MM.1S (cell line): Measurements from ENCODE around the gene HRAS.

ENCODE experiments used
- DNase-seq: peaks from one replicate; pipeline ENCODE4 v3.0.0-alpha.2; 2015
- H2AFZ ChIP-seq: fragments of 300-600 bp; sonication (generic); 2 replicates; pipeline ENCODE4 v1.6.0; 2016; ENCODE audit warnings: antibody characterized with exemption, low read length
- H3F3A ChIP-seq: fragments of 300-600 bp; sonication (generic); 2 replicates; pipeline ENCODE4 v1.6.1; 2016; ENCODE audit warnings: mild to moderate bottlenecking, antibody characterized with exemption, low read length, moderate library complexity, mixed read lengths; ENCODE audit not compliant: insufficient read depth
- H3K27ac ChIP-seq: fragments of 300-600 bp; sonication (generic); 2 replicates; pipeline ENCODE4 v1.5.1; 2016; ENCODE audit warnings: mild to moderate bottlenecking, low read length
- H3K27me3 ChIP-seq: fragments of 300-600 bp; sonication (generic); replicated peaks from 2 replicates; pipeline ENCODE4 v1.6.0; 2016; ENCODE audit warnings: low read length; ENCODE audit not compliant: insufficient read depth
- H3K36me3 ChIP-seq: fragments of 300-600 bp; sonication (generic); replicated peaks from 2 replicates; pipeline ENCODE4 v1.6.1; 2016; ENCODE audit warnings: mild to moderate bottlenecking, low read length, mixed read lengths; ENCODE audit not compliant: insufficient read depth
- H3K4me1 ChIP-seq: fragments of 300-600 bp; sonication (generic); 2 replicates; pipeline ENCODE4 v1.6.1; 2016; ENCODE audit warnings: low read length, mixed read lengths
- H3K4me2 ChIP-seq: fragments of 300-600 bp; sonication (generic); 2 replicates; pipeline ENCODE4 v1.6.0; 2016; ENCODE audit warnings: low read depth, low read length
- H3K4me3 ChIP-seq: fragments of 300-600 bp; sonication (generic); 2 replicates; pipeline ENCODE4 v1.5.1; 2016; ENCODE audit warnings: low read length, mixed read lengths
- H3K79me2 ChIP-seq: fragments of 300-600 bp; sonication (generic); 2 replicates; pipeline ENCODE4 v1.6.1; 2016; ENCODE audit warnings: mixed run types, low read length, mixed read lengths
- H3K9ac ChIP-seq: fragments of 300-600 bp; sonication (generic); 2 replicates; pipeline ENCODE4 v1.6.1; 2016; ENCODE audit warnings: low read length, mixed read lengths
- H3K9me2 ChIP-seq: fragments of 300-600 bp; sonication (generic); replicated peaks from 2 replicates; pipeline ENCODE4 v1.6.1; 2016; ENCODE audit warnings: mild to moderate bottlenecking, low read length, mixed read lengths; ENCODE audit not compliant: insufficient read depth
- H3K9me3 ChIP-seq: fragments of 300-600 bp; sonication (generic); replicated peaks from 2 replicates; pipeline ENCODE4 v1.6.1; 2016; ENCODE audit warnings: mild to moderate bottlenecking, low read length, mixed read lengths; ENCODE audit not compliant: insufficient read depth
- H4K20me1 ChIP-seq: fragments of 300-600 bp; sonication (generic); 2 replicates; pipeline ENCODE4 v1.6.1; 2016; ENCODE audit warnings: mild to moderate bottlenecking, low read length, moderate library complexity, mixed read lengths; ENCODE audit not compliant: insufficient read depth
- EZH2 ChIP-seq: fragments of 300-600 bp; sonication (generic); optimal IDR thresholded peaks from 2 replicates; pipeline ENCODE3; 2017; ENCODE audit warnings: low read depth, mild to moderate bottlenecking, antibody characterized with exemption, low read length, mixed read lengths
- EZH2phosphoT487 ChIP-seq: fragments of 300-600 bp; sonication (generic); IDR thresholded peaks from 2 replicates; pipeline ENCODE4 v1.6.1; 2018; ENCODE audit warnings: antibody characterized with exemption, low read length
- TF ChIP-seq, protein P1 (sequence below): fragments of 300-600 bp; sonication (generic); IDR thresholded peaks from 2 replicates; pipeline ENCODE4 v1.5.1; 2016; ENCODE audit warnings: antibody characterized with exemption, low read length, mixed read lengths

Gene HRAS

DNA sequence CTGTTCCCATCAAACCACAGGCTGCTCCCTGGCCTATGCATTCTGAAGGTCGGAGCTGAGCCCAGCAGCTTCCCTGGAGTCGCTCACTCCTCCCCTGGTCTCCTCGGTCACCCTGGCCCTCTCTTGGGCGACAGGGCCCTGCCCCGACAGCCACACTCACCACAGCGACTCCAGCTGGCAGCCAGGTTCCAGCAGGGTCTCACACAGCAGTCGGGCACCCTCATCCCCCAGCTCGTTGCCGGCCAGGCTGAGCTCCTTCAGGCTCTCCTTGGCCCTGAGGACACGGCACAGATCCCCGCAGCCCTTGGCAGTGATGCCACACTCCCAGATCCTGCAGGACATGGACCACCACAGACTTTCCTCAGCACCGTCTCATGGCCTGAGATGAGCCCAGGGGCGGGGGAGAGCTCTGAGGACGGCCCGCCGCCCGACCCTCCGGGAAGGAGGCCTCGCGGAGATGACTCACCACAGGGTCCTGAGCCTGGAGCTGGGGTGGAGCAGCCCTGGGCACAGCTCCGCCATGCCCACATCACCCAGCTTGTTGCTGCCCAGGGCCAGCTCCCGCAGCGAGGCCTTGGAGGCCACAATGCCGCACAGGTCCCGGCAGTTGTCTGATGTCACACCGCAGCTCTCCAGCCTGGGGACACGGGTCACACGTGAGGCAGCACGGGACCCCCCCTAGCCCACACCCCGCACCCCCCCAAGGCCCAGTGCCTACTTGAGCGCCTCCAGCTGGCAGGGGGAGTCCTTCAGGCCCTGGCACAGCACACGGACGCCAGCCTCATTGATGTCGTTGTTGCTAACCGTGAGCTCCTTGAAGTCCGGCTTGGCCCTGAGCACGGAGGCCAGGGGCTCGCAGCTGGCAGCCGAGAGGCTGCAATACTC lies 36.8 kb downstream of the HRAS start:
- Histone ChIP-seq H3K9ac (no peak overlapping the region), H3F3A (no peaks in the 10 kb centered on the region), H3K4me1 (no peaks in the 10 kb centered on the region), H3K27ac (no peak overlapping the region), H4K20me1 (no peaks in the 10 kb centered on the region), H3K79me2 (peaks cover 13% of the 10 kb centered on the region; the same call in 1 of the 2 replicates), H3K9me3 (no peaks in the 10 kb centered on the region), H3K27me3 (no peaks in the 10 kb centered on the region), H3K4me2 (no peak overlapping the region), H3K4me3 (no peak overlapping the region), H2AFZ (no peak overlapping the region), H3K9me2 (no peaks in the 10 kb centered on the region), H3K36me3 (no peaks in the 10 kb centered on the region; the same call in 1 of the 2 replicates)
- TF ChIP-seq, protein P1, sequence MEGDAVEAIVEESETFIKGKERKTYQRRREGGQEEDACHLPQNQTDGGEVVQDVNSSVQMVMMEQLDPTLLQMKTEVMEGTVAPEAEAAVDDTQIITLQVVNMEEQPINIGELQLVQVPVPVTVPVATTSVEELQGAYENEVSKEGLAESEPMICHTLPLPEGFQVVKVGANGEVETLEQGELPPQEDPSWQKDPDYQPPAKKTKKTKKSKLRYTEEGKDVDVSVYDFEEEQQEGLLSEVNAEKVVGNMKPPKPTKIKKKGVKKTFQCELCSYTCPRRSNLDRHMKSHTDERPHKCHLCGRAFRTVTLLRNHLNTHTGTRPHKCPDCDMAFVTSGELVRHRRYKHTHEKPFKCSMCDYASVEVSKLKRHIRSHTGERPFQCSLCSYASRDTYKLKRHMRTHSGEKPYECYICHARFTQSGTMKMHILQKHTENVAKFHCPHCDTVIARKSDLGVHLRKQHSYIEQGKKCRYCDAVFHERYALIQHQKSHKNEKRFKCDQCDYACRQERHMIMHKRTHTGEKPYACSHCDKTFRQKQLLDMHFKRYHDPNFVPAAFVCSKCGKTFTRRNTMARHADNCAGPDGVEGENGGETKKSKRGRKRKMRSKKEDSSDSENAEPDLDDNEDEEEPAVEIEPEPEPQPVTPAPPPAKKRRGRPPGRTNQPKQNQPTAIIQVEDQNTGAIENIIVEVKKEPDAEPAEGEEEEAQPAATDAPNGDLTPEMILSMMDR: no peak
- TF ChIP-seq EZH2phosphoT487: no peak
- TF ChIP-seq EZH2: no peak
- no peak for DNase-seq

DNA sequence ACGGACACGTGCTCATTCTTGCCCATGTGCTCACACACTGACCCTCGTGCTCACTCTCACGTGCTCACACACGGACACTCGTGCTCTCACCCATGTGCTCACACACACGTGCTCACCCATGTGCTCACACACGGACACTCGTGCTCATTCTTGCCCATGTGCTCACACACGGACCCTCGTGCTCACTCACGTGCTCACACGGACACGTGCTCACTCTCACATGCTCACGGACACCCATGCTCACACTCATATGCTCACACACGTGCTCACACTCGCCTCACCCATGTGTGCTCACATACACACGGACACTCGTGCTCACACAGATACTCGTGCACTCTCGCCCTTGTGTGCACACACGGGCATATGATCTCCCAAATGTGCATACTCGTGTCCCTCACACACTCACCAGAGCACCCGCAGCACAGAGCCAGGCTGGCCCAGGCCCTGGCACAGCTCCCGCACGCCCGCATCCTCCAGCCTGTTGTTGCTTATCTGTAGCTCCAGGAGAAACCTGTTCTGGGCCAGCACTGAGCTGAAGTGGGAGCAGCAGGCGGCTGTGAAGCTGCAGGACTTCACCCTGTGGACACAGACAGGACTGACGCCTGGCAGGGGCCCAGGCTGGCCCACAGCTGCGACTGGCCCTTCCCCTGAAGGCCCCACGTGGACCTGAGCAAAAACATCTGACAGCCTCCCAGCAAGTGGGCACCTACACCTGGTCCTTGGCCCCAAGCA lies 37.6 kb downstream of the HRAS start:
- no peak overlapping the region for H3K27ac ChIP-seq
- H3K27me3 ChIP-seq: no peaks in the 10 kb centered on the region
- H3K9me3 ChIP-seq: no peaks in the 10 kb centered on the region
- TF ChIP-seq, protein P1: no peak
- TF ChIP-seq EZH2 (no peak), EZH2phosphoT487 (no peak)
- H3K9ac ChIP-seq: no peak overlapping the region
- no peak overlapping the region for H2AFZ ChIP-seq
- no peaks in the 10 kb centered on the region for H3K9me2 ChIP-seq
- no peaks in the 10 kb centered on the region for H3F3A ChIP-seq
- H3K4me3 ChIP-seq: no peak overlapping the region
- H3K4me2 ChIP-seq: no peak overlapping the region
- peaks cover 11% of the 10 kb centered on the region; the same call in 1 of the 2 replicates for H3K79me2 ChIP-seq
- H4K20me1 ChIP-seq: no peaks in the 10 kb centered on the region
- no peaks in the 10 kb centered on the region; the same call in 1 of the 2 replicates for H3K36me3 ChIP-seq
- no peaks in the 10 kb centered on the region for H3K4me1 ChIP-seq
- no peak for DNase-seq

DNA sequence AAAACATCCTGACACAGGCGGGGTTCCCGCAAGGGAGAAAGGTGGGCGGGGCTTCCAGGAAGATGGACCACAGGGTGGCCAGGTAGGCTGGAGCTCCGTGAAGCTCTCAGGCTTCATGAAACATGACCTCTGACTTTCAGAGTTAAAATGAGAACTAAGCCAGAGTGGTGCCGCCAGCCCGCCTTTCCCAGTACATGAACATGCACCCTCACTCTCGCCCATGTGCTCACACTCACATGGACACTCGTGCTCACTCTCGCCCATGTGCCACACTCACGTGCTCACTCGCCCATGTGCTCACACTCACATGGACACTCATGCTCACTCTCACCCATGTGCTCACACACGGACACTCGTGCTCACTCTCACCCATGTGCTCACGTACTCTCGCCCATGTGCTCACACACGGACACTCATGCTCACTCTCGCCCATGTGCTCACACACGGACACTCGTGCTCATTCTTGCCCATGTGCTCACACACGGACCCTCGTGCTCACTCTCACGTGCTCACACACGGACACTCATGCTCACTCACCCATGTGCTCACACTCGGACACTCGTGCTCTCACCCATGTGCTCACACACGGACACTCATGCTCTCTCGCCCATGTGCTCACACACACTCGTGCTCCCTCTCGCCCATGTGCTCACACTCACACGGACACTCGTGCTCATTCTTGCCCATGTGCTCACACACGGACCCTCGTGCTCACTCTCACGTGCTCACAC lies 38.4 kb downstream of the HRAS start:
- Histone ChIP-seq H4K20me1 (no peaks in the 10 kb centered on the region), H3K9me3 (no peaks in the 10 kb centered on the region), H3K9me2 (no peaks in the 10 kb centered on the region), H3K27me3 (no peaks in the 10 kb centered on the region), H3K9ac (no peak overlapping the region), H3K4me1 (no peaks in the 10 kb centered on the region), H3K36me3 (no peaks in the 10 kb centered on the region; the same call in 1 of the 2 replicates), H3K4me2 (no peak overlapping the region), H3K27ac (no peak overlapping the region), H3K4me3 (no peak overlapping the region), H3F3A (no peaks in the 10 kb centered on the region), H2AFZ (no peak overlapping the region), H3K79me2 (peaks cover 5% of the 10 kb centered on the region; the same call in 1 of the 2 replicates)
- TF ChIP-seq EZH2phosphoT487: no peak
- DNase-seq: no peak
